Measurements from ENCODE around the gene TRIO. TPM values are rescaled to one million over a fixed set of nuclear protein-coding genes. Genes with fewer than 3 reads are reported as not detected.

The TRIO gene
- total RNA-seq, 4 donors from 2014 or later, result 21.2 to 105 (median 47.6) TPM

- H3K27ac ChIP-seq, result peak overlapping the region; percentile 76 to 91 (median 86)
- no peak for DNase-seq
- intact Hi-C loops (cut with DNase I), result no loop called here
- peaks cover 18 to 86% (median 29%) of the 10 kb centered on the region in 3 donors for H3K4me1 ChIP-seq
- no peaks in the 10 kb centered on the region for H3K9me3 ChIP-seq
- H3K27me3 ChIP-seq, result no peaks in the 10 kb centered on the region
- 58 to 79% methylated on average over 7 of the region's 7 CpGs for WGBS, 2 donors
- peak overlapping the region in 3 of 4 donors; percentile 6 to 42 (median 13) for H3K4me3 ChIP-seq
- H3K36me3 ChIP-seq, result no peaks in the 10 kb centered on the region
- TF ChIP-seq, protein P1, sequence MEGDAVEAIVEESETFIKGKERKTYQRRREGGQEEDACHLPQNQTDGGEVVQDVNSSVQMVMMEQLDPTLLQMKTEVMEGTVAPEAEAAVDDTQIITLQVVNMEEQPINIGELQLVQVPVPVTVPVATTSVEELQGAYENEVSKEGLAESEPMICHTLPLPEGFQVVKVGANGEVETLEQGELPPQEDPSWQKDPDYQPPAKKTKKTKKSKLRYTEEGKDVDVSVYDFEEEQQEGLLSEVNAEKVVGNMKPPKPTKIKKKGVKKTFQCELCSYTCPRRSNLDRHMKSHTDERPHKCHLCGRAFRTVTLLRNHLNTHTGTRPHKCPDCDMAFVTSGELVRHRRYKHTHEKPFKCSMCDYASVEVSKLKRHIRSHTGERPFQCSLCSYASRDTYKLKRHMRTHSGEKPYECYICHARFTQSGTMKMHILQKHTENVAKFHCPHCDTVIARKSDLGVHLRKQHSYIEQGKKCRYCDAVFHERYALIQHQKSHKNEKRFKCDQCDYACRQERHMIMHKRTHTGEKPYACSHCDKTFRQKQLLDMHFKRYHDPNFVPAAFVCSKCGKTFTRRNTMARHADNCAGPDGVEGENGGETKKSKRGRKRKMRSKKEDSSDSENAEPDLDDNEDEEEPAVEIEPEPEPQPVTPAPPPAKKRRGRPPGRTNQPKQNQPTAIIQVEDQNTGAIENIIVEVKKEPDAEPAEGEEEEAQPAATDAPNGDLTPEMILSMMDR (IDR thresholded peaks at IDR 0.05), result no peak
- TF ChIP-seq POLR2A (IDR thresholded peaks at IDR 0.05), result no peak
Measured at GRCh38 chr5:14184082-14184481, 40.9 kb downstream of the TRIO start.

DNA sequence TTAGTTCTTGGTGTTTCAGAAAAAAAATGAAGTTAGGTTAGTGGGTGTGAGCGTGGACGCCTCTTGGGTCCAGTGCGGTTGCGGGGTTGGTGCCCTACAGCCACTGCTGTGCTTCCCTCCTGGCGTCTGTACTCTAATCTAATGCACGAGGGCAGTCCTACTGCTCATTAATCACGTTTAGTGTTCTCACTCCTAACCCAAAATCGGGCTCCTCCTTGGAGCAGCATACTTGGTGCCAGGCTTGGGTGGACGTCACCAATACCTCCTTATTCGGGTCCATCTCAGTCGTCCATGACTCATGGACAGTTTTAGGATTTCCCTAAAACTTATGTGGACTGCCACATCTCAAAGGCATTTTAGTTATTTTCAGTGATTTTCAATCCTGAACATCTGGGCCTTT, 41.6 kb downstream of the TRIO start:
- Histone ChIP-seq H3K9me3 (no peaks in the 10 kb centered on the region), H3K27ac (peak overlapping the region; percentile 76 to 91 (median 86)), H3K4me3 (peak overlapping the region in 2 of 4 donors; percentile 13 to 42), H3K27me3 (no peaks in the 10 kb centered on the region), H3K36me3 (no peaks in the 10 kb centered on the region), H3K4me1 (peaks cover 18 to 85% (median 34%) of the 10 kb centered on the region in 3 donors)
- 81 to 86% methylated on average over 11 of the region's 11 CpGs for WGBS, 2 donors
- TF ChIP-seq POLR2A (IDR thresholded peaks at IDR 0.05), result peak in 1 of 4 donors; percentile 24
- TF ChIP-seq, protein P1 (IDR thresholded peaks at IDR 0.05), result no peak
- no peak for DNase-seq
- intact Hi-C loops (cut with DNase I), result no loop called here

- peak overlapping the region; percentile 76 to 91 (median 86) for H3K27ac ChIP-seq
- TF ChIP-seq, protein P1 (IDR thresholded peaks at IDR 0.05), result no peak
- TF ChIP-seq POLR2A (IDR thresholded peaks at IDR 0.05), result no peak
- no peaks in the 10 kb centered on the region for H3K36me3 ChIP-seq
- peak overlapping the region in 1 of 4 donors; percentile 3 for H3K4me3 ChIP-seq
- DNase-seq, result no peak
- intact Hi-C loops (cut with DNase I), result no loop called here
- peaks cover 18 to 92% (median 39%) of the 10 kb centered on the region in 3 donors for H3K4me1 ChIP-seq
- H3K27me3 ChIP-seq, result no peaks in the 10 kb centered on the region
- no peaks in the 10 kb centered on the region for H3K9me3 ChIP-seq
- WGBS, 2 donors, result 47 to 48% methylated on average over 6 to 7 of the region's 7 CpGs
Measured at GRCh38 chr5:14185326-14186058, 42.4 kb downstream of the TRIO start.

- intact Hi-C loops (cut with DNase I), result no loop called here
- 52 to 58% methylated on average over 5 to 7 of the region's 7 CpGs for WGBS, 2 donors
- no peaks in the 10 kb centered on the region for H3K27me3 ChIP-seq
- DNase-seq, result no peak
- H3K4me3 ChIP-seq, result no peak overlapping the region
- TF ChIP-seq, protein P1 (IDR thresholded peaks at IDR 0.05), result no peak
- peak in 2 of 4 donors; percentile 18 to 29 for TF ChIP-seq POLR2A (IDR thresholded peaks at IDR 0.05)
- no peaks in the 10 kb centered on the region for H3K36me3 ChIP-seq
- H3K9me3 ChIP-seq, result no peaks in the 10 kb centered on the region
- H3K4me1 ChIP-seq, result peaks cover 18 to 99% (median 46%) of the 10 kb centered on the region in 3 donors
- peak overlapping the region; percentile 76 to 91 (median 86) for H3K27ac ChIP-seq
Measured at GRCh38 chr5:14186059-14186830, 43.1 kb downstream of the TRIO start.

DNA sequence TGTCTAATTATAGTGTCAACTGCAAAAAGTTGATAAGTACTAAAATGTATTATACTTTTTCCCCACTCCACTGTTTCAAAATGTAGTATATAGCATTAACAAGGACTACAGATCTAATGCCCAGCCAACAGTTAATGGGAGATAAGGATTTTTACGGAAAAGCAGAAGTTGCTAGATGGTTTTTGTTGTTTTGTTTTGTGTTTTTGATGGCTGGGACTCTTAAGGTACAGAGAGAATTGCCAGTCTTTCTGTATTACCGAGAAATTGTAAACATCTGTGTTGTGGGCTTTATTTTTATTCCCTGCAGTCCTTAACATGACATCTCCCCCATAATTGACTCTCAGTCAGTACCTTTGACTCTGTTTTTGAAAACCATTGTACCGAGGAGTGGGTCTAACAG, 44.0 kb downstream of the TRIO start:
- Histone ChIP-seq H3K9me3 (no peaks in the 10 kb centered on the region), H3K27ac (peak overlapping the region in 3 of 4 donors; percentile 86 to 91 (median 87)), H3K4me3 (no peak overlapping the region), H3K27me3 (no peaks in the 10 kb centered on the region), H3K36me3 (no peaks in the 10 kb centered on the region), H3K4me1 (peaks cover 18 to 91% (median 43%) of the 10 kb centered on the region in 3 donors)
- intact Hi-C loops (cut with DNase I), result no loop called here
- 58 to 61% methylated on average over 3 of the region's 3 CpGs for WGBS, 2 donors
- DNase-seq, result no peak
- TF ChIP-seq, protein P1 (IDR thresholded peaks at IDR 0.05), result no peak
- TF ChIP-seq POLR2A (IDR thresholded peaks at IDR 0.05), result no peak
